ENCODE data around the gene DOCK11.
A peak's percentile ranks its signal among the peaks of the same experiment; 100 is the strongest.

The DOCK11 gene

DNA sequence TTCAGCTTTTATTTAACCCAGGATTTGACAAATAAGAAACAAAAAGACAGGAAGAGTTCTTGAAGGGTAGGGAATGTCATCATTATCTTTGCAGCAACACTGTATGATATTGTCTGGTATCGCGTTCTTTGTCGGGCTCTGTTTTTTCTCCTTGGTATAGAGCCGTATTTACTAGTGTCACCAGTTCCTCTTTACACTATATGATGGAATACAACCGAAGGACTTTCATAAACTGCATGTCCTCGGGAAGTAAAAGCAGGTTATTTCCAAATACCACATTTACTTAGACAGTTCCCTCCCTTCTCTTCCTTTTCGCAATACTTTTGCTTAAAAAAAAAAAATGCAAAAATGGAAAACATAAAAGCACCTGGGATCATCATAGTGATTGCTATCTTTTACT is 135.2 kb downstream of the DOCK11 start:
- DNase-seq (ENCODE audit: low spot score): no peak

GRCh38 chrX:118631586-118631985 is 136.0 kb downstream of the DOCK11 start:
- no peak for DNase-seq (ENCODE audit: low spot score)

DNA sequence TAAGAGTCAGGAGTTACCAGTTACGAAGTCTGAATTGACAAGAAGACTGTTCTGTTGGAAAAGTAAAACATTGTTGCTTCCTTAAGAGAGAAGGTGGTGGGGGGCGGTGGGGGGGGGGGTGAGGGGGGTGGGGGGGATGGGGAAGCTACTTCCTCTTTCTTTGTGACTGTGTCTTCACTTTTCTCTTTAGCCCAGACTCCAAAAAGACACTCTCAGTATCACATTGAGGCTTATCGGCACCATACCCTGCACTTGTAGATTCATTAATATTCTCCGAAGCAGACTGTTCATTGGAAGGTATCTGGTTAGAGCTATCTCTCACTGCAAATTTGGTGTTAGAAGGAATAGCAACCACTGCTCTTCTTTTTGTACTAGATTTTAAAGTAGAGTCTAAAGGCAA is 137.2 kb downstream of the DOCK11 start:
- no peak for DNase-seq (ENCODE audit: low spot score)

DNA sequence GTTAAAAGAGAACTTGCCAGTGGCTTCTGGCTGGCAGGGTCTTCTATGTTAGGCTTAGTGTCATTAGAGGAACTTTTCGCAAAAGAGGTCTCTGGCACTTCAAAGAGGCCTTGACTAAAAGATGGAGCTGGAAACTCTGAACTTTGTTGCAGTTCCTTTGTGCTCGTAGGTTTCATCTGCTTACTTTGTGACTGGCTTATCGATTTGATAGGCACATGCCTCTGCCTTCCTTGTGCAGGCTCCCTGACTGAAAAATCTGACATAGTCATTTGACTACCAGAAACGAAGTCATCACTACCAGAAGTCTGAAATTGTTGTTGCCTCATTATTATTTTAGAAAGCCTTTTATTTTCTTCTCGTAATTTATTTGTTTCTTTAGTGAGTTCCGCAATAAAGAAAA is 137.9 kb downstream of the DOCK11 start:
- DNase-seq (ENCODE audit: low spot score): no peak

DNA sequence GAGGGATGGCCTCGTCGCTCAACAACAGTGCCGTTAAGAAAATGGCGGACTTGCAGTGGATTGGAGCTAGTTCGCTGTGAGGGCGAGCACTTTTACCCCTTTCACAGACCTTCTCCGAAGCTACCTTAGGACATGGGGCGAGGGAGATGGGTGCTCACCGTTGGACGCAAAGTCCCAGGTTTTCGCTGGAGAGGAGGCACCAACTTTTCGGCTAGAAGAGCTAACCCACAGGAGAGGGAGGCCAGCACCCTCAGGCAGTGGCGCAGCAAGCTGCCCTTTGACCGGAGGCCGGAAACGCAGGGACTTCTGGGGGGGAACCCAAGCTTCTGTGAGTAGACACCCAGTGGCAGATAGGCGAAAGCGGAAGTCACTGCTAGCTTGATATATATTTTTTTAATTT is 138.7 kb downstream of the DOCK11 start:
- no peak for DNase-seq (ENCODE audit: low spot score)

GRCh38 chrX:118637997-118638396 is 142.4 kb downstream of the DOCK11 start:
- DNase-seq (ENCODE audit: low spot score): peak; percentile 1

DNA sequence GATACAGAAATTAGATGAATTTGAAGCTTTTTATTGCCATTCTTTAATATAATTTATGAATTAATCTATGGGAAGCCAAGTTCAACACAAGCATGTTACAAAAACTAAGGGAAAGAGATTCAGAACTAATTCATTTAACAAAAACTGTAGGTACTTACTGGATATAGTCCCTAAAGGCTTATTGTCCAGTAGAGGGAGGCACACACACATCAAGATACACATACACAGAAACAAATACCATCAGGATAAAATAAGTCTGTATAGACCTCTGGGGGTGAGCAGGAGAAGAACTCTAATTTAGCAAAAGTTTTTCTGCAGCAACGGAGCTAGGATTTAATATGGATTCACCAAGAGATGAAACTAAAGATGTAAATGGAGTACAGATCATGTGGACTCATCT is 148.8 kb downstream of the DOCK11 start:
- peak; percentile 27 for DNase-seq (ENCODE audit: low spot score)

DNA sequence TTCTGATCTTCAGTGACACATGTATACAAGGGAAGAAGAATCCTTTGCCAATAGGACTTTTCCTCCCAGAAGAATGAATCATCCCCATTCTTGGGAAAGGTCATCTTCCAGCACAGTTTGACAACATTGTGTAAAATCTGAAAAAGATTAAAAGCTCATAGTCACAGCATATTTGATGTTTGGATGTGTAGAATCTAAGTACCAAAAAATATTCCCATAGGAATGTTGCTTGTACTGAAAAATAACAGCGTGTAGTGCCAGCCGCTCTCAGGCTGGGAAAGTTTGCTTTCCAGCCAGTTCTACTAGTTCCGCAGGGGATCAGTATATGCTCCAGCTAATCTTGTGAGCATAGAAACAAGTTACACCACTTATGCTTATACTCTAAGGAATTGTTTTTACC is 157.1 kb downstream of the DOCK11 start:
- DNase-seq (ENCODE audit: low spot score): no peak

- no peak for DNase-seq (ENCODE audit: low spot score)
Observed at GRCh38 chrX:118654331-118654730, 158.7 kb downstream of the DOCK11 start.

DNA sequence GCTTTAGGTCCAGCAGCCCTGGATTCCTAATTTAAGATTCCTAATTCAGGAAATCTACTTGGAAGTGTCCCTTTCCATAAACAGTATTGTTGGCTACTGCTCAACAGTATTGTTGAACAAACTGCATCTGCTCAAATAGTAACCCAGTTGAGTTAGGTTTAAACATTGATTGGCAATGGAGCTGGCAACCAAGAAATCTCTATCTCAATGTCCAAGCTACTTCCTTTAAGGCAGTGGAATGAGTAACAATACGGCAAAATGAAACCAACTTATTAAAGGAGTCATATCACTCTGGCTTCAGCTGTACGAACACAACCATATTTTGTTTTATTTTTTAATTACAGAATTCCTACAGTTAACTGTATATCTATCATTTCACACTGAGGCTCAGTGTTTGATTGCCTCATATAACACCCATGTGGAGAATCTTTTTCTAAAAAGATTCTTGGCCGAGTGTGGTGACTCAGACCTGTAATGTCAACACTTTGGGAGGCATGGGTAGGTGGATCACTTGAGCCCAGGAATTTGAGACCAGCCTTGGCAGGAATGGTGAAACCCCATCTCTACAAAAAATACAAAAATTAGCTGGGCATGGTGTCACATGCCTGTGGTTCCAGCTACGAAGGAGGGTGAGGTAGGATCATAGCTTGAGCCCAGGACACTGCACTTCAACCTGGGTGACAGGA is 160.1 kb downstream of the DOCK11 start:
- DNase-seq (ENCODE audit: low spot score): no peak

- no peak for DNase-seq (ENCODE audit: low spot score)
Observed at GRCh38 chrX:118657413-118657812, 161.8 kb downstream of the DOCK11 start.

DNA sequence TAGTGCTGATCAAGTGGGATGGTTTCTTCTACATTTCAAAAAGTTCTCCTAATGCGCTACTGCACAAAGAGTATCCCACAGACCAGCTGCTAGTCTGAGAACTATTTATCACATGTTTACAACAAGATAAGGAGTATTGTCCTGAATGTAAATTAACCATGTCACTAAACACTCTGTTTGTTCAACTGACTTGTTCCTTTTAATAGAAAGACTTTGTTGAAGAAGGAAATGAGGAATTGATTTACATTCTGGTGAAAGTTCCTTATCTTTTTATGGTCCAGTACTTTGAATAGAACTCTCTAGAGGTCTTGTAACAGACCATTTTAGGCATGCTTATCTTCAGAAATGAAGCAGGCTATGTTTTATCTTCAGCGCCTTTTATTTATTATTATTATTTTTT is 164.5 kb downstream of the DOCK11 start:
- no peak for DNase-seq (ENCODE audit: low spot score)

DNA sequence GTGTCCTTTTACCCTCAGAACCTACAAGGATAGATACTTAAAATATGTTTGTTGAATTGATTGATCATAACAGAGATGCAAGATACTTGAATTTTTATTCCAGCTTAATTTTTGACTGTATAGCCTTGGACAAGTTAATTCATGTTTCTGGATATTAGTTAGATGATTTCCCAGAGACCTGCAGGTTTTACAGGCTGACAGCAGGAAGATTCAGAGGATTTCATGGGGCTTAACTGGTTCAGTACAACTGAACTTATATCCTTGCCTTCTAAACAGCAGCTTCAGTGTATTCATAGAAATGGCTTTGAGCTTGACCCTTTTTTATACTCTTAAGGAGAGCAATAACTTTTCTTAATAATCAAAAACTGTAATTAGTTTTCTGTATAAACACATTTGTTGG is 169.6 kb downstream of the DOCK11 start:
- no peak for DNase-seq (ENCODE audit: low spot score)

- DNase-seq (ENCODE audit: low spot score): no peak
Observed at GRCh38 chrX:118666521-118666920, 170.9 kb downstream of the DOCK11 start.

DNA sequence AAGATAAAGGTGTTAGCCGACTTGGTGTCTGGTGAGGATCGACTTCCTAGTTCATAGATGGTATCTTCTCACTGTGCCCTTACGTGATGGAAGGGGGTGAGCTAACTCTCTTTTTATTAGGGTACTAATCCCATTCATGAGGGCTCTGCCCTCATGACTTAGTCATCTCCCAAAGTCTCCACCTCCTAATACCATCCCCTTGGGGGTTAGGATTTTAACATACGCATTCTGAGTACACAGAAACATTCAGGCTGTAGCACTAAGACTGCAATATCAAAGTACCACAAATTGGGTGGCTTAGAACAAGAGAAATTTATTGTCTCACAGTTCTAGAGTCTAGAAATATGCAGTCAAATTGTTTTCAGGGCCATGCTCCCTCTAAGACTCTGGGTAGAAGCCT is 173.8 kb downstream of the DOCK11 start:
- DNase-seq (ENCODE audit: low spot score): no peak

- DNase-seq (ENCODE audit: low spot score): no peak
Observed at GRCh38 chrX:118675326-118675965, 179.8 kb downstream of the DOCK11 start.

GRCh38 chrX:118675966-118676349 is 180.3 kb downstream of the DOCK11 start:
- no peak for DNase-seq (ENCODE audit: low spot score)

GRCh38 chrX:118677318-118677717 is 181.7 kb downstream of the DOCK11 start:
- no peak for DNase-seq (ENCODE audit: low spot score)

DNA sequence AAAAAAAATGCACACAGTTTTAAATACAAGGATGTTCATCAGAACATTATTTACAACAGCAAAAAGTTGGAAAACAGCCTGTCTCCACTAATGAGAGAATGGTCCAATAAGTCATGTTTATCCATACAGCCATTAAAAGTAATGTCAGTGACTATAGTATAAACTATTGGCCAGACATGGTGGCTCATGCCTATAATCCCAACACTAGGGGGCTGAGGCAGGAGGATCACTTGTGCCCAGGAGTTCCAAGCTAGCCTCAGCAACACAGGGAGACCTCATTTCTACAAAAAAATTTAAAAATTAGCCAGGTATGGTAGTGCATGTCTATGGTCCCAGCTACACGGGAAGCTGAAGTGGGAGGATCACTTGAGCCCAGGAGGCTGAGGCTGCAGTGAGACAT is 183.7 kb downstream of the DOCK11 start:
- no peak for DNase-seq (ENCODE audit: low spot score)

DNA sequence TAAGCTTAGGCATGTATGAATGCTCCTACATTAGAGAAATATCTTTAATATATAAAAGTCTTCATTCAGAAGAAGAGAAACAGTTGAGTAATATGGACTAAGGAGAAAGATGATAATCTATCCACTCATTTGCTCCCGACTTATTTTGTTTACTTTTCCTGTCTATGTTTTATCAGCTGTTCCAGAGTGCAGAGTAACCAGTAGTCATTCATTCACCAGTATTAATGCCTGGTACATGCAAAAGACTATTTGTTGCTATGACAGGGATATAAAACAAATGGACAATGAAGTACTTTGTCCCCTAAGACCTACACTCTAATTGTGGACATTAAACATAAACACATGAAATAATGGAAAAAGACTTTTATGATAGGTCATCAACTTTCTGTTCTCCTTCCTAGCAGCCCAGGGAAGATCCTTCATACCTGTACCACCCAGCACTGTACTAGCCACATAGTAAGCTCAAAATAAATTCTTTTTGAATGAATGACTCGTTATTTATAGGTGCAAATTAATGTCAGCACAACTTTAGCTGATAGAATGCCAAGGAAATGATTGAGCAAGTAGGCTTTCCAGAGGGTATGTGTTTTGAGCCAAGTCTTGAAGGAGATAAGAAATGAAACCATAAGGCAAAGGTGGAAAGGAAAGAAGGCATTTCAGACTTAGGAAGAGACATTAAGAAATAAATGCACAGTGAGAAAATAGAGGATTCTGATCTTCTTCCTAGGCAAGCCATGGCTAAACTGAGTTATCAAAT is 186.8 kb downstream of the DOCK11 start:
- DNase-seq (ENCODE audit: low spot score): no peak

GRCh38 chrX:118685393-118685792 is 189.8 kb downstream of the DOCK11 start:
- DNase-seq (ENCODE audit: low spot score): no peak

DNA sequence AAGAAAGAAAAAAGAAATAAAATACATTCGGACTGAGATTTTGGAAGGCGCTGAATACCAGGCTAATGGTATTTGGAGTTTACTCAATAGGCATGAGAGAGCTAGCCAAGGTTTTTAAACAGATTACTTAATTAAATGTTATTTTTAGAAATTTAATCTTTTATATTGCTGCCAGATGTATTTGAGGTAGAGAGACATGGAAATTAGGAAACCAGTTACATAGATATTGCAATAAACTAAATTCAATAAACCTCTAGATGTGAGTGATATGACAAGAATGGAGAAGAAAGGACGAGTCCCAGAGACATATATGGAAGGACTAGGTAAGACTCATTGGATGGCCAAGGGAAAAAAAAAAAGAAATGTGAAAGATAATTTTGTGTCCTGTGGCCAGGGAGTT is 193.3 kb downstream of the DOCK11 start:
- no peak for DNase-seq (ENCODE audit: low spot score)

- DNase-seq (ENCODE audit: low spot score): no peak
Observed at GRCh38 chrX:118693843-118694242, 198.2 kb downstream of the DOCK11 start.

Data from LoVo (cell line).